ENCODE measurements around the gene DST. TPM values are rescaled to one million over a fixed set of nuclear protein-coding genes. Genes with fewer than 3 reads are reported as not detected.

DST gene
- total RNA-seq, 2 donors from 2014 or later = 101 to 113 TPM

GRCh38 chr6:56608332-56608731 is 34.4 kb downstream of the DST start:
- 90 to 93% methylated on average over 3 to 4 of the region's 4 CpGs for WGBS, 2 experiments (ENCODE audit: insufficient coverage in 1 of 2, insufficient read length in 1 of 2)
- Histone ChIP-seq H3K4me3 (ENCODE audit: low read length) (no peak overlapping the region), H3K9ac (ENCODE audit: extremely low read depth, low read length, poor library complexity, severe bottlenecking) (no peak overlapping the region), H3K4me1 (ENCODE audit: control insufficient read depth, insufficient read depth, low read length) (no peaks in the 10 kb centered on the region), H3K27me3 (ENCODE audit: control insufficient read depth, insufficient read depth, low read length, poor library complexity, severe bottlenecking) (no peaks in the 10 kb centered on the region), H3K9me3 (ENCODE audit: control insufficient read depth, low read length) (no peaks in the 10 kb centered on the region), H3K36me3 (ENCODE audit: control insufficient read depth, insufficient read depth, low read length) (peaks cover 37% of the 10 kb centered on the region), H3K27ac (ENCODE audit: low read depth, low read length) (no peak overlapping the region)
- no peak overlapping the region for H3K4me3 Mint-ChIP-seq
- H3K27me3 Mint-ChIP-seq (ENCODE audit: insufficient read depth) = no peaks in the 10 kb centered on the region
- no peaks in the 10 kb centered on the region for H3K9me3 Mint-ChIP-seq
- no peak for DNase-seq
- no peak overlapping the region for H3K27ac Mint-ChIP-seq
- peaks cover 41% of the 10 kb centered on the region for H3K36me3 Mint-ChIP-seq (ENCODE audit: low read depth)
- H3K4me1 Mint-ChIP-seq = no peaks in the 10 kb centered on the region
- TF ChIP-seq CTCF (conservative IDR thresholded peaks at IDR 0.05) = no peak

- no peak overlapping the region for H3K27ac ChIP-seq (ENCODE audit: low read depth, low read length)
- Mint-ChIP-seq H3K36me3 (ENCODE audit: low read depth) (peaks cover 45% of the 10 kb centered on the region), H3K27ac (no peak overlapping the region), H3K4me1 (no peaks in the 10 kb centered on the region), H3K9me3 (no peaks in the 10 kb centered on the region), H3K27me3 (ENCODE audit: insufficient read depth) (no peaks in the 10 kb centered on the region), H3K4me3 (no peak overlapping the region)
- no peaks in the 10 kb centered on the region for H3K9me3 ChIP-seq (ENCODE audit: control insufficient read depth, low read length)
- TF ChIP-seq CTCF (conservative IDR thresholded peaks at IDR 0.05) = no peak
- H3K27me3 ChIP-seq (ENCODE audit: control insufficient read depth, insufficient read depth, low read length, poor library complexity, severe bottlenecking) = no peaks in the 10 kb centered on the region
- H3K4me1 ChIP-seq (ENCODE audit: control insufficient read depth, insufficient read depth, low read length) = no peaks in the 10 kb centered on the region
- H3K4me3 ChIP-seq (ENCODE audit: low read length) = no peak overlapping the region
- 94 to 100% methylated on average over 1 to 2 of the region's 2 CpGs for WGBS, 2 experiments (ENCODE audit: insufficient coverage in 1 of 2, insufficient read length in 1 of 2)
- no peak overlapping the region for H3K9ac ChIP-seq (ENCODE audit: extremely low read depth, low read length, poor library complexity, severe bottlenecking)
- DNase-seq = no peak
- peaks cover 43% of the 10 kb centered on the region for H3K36me3 ChIP-seq (ENCODE audit: control insufficient read depth, insufficient read depth, low read length)
Observed at GRCh38 chr6:56607111-56607752, 35.5 kb downstream of the DST start.

- Mint-ChIP-seq H3K4me3 (no peak overlapping the region), H3K27ac (no peak overlapping the region), H3K27me3 (ENCODE audit: insufficient read depth) (no peaks in the 10 kb centered on the region), H3K36me3 (ENCODE audit: low read depth) (peaks cover 50% of the 10 kb centered on the region), H3K4me1 (no peaks in the 10 kb centered on the region), H3K9me3 (no peaks in the 10 kb centered on the region)
- Histone ChIP-seq H3K9me3 (ENCODE audit: control insufficient read depth, low read length) (no peaks in the 10 kb centered on the region), H3K27ac (ENCODE audit: low read depth, low read length) (no peak overlapping the region), H3K9ac (ENCODE audit: extremely low read depth, low read length, poor library complexity, severe bottlenecking) (no peak overlapping the region), H3K36me3 (ENCODE audit: control insufficient read depth, insufficient read depth, low read length) (peaks cover 58% of the 10 kb centered on the region), H3K4me1 (ENCODE audit: control insufficient read depth, insufficient read depth, low read length) (no peaks in the 10 kb centered on the region), H3K27me3 (ENCODE audit: control insufficient read depth, insufficient read depth, low read length, poor library complexity, severe bottlenecking) (no peaks in the 10 kb centered on the region), H3K4me3 (ENCODE audit: low read length) (no peak overlapping the region)
- 92 to 100% methylated on average over 1 of the region's 1 CpG for WGBS, 2 experiments (ENCODE audit: insufficient coverage in 1 of 2, insufficient read length in 1 of 2)
- DNase-seq = no peak
- TF ChIP-seq CTCF (conservative IDR thresholded peaks at IDR 0.05) = no peak
Observed at GRCh38 chr6:56605435-56605834, 37.3 kb downstream of the DST start.

Data from endodermal cell (in vitro differentiated cells).